NCI-H1436 treated with DMSO at 0.1 percent for 48 hours (cell line): ENCODE measurements around the gene LIN7C.
"Not testable (repeated sequence)": the region's sequence is repeated elsewhere in the genome, so short reads cannot be mapped to it uniquely, and the experiment has no call there.

Experiments used
- DNase-seq: peaks from one replicate; lab custom pipeline; 2025; lab: John Stamatoyannopoulos, UW

The LIN7C gene

DNA sequence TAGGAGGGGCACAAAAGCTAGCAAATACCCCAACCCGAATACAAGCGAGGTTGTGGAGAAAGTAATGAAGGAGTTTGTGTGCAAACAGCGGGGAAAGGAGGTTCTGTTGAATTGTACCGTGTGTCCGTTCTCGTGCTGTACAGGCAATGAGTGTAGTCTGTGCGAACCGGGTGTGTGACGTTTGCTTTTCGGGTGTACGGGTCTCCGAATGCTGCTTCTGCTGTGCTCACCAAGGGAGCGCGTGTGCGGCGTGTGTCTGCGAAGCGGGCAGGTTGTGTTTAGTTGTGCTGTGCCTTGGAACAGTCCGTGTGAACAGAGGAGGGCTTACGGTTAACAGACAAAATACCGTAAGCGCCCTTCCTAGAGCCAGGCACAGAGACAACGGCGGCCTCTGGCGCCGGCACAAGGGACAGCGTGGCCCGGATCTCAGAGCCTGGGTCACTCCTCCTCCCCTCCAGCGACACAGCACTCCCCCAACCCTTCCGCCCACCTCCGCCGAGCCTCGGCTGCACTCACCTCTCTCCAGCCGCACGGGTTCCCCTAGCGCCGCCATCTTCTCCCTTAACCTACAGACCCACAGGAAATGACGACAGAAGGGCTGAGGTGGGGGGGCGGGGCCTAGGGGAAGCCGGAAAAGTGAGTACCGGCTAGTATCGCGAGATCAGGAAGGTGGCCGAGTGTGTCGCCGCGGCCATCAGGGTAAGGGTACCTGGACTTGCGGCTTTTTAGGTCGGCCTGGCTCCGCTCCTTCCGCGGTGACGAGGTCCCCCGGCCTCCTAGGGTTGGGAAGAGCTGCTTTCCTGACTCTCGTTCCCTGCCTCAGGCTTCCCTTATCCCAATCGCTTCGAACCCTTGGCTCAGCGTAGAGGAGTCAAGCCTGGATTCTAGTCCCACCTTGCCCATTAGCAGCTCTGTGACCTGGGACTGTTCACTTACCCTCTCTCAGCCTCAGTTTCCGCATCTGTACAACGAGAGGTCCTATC, at the start of gene LIN7C:
TSS of gene LIN7C (minus strand) at position 570 of the 983 bp plus-strand sequence. CDS start at position 553, 17 bp downstream.
- DNase-seq, result peak; percentile 74

- DNase-seq, result no peak
Observed at GRCh38 chr11:27555264-27555663, 48.7 kb upstream of the LIN7C start.

DNA sequence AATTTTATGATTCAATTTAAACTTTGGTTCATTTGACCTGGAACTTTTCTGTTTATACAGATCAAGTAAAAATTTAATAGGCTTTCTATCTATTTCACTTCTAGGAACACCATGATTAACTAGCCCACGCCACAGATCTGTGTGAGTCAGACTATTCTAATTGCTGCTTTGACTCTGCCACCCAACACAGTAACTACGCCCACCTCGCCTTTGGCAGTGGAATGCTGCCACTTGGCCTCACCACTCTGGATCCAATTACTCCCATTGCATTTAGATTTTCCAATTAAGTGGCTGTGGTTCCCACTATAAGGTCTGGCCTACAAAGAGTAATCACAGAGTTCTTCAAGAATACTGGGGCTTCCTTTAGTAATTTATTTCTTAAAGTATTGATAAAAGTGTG, 46.6 kb upstream of the LIN7C start:
- no peak for DNase-seq

DNA sequence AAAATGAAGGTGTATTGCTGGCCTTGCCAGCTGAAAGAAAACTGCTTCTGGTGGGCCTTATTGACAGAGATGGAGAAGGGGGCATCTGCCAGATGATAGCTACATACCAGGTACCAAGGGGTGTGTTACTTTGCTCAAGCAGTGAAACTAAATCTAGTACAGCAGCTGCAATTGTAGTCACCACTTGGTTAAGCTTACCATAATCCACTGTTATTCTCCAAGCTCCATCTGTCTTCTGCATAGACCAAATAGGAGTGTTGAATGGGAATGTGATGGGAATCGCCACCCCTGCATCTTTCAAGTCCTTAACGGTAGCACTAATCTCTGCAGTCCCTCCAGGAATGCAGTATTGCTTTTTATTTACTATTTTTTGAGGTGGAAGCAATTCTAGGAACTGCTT, 45.8 kb upstream of the LIN7C start:
- no peak for DNase-seq

- no peak for DNase-seq
Observed at GRCh38 chr11:27551127-27551526, 44.6 kb upstream of the LIN7C start.

- no peak for DNase-seq
Observed at GRCh38 chr11:27545946-27546345, 39.4 kb upstream of the LIN7C start.

- no peak for DNase-seq
Observed at GRCh38 chr11:27545035-27545434, 38.5 kb upstream of the LIN7C start.

GRCh38 chr11:27541790-27542189, 35.2 kb upstream of the LIN7C start:
- no peak for DNase-seq

DNA sequence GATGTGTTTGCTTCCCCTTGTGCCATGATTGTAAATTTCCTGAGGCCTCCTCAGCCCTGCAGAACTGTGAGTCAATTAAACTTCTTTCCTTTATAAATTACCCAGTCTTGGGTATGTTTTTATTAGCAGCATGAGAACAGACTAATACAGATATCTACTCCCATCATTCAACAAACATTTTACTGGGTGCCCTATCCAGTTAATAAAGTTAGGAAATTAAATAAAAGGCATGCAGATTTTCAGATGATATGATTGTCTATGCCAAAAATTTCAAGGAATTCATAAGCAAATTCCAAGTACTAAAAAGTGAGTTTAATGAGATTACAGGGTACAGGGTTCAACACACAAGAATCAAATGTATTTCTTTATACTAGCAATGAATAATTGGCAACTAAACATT, 33.5 kb upstream of the LIN7C start:
- no peak for DNase-seq

- no peak for DNase-seq
Observed at GRCh38 chr11:27535103-27535502, 28.5 kb upstream of the LIN7C start.

- DNase-seq, result no peak
Observed at GRCh38 chr11:27532652-27533325, 26.2 kb upstream of the LIN7C start.

DNA sequence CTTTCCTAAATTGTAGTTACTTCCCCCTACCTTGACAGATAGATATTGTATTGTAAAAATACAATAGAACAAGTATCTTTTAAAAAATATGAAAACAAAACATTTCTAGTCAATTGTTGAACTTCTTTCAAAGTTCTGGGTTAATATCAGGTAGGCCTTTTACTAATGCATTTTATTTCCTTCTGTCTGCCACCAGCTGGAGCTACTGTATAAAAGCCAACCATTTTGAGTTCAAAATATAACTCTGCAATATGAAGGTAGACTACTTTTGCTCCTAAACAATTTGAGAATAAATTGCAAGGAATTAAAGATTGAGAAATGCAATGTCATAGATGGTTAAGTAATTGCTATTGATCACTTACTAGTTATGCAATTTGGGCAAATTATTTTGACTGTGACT, 22.1 kb upstream of the LIN7C start:
- no peak for DNase-seq

DNA sequence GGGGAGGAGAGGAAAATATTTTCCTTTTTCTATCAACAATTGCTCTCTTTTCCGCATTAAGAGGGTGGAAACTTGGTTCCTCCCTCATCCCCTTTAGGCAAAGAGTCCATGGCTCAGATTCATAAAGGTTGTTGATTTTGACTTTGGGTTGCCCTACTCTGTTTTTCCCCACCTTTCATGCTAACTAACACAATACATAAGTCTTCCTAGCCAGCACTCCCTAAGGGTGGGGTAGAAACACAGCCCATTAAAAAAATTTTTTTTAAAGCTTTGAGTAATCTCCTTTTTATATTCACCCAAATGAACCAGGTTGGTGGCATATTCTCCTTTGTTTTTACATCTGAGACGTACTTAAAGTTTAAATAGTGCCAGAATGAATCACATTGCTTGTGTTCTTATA, 20.0 kb upstream of the LIN7C start:
- no peak for DNase-seq

DNA sequence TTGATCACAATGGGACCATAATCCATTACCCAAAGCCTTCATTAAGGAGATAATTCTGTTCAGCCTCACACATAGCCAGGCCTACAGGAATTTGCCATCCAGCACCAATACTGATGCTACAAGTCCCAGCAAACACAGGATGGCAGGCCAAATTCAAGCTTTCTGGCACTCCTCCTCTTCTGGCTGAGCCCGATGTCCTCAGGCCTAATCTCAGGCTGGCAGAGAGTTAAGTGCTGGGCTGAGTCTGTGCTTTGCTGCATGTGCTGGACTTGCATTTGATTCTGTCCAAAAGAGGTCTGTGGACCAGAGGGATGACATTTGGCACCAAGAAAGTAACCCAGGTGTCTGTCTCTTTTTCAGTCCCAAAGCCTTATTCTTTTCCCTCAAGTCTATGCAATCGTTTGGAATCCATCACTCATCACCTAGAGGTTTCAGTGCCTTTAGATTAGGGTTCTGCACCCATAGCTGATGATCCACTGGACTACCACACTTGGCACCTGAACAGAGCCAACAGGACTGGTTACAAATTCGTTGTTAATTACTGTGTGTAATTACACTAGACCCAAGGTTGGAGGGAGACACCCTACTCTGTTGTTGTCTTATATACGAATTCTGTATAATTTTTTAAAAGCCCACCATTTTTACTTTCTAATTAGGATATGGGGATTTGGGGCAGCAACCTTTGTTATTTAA, 19.4 kb upstream of the LIN7C start:
- no peak for DNase-seq

- DNase-seq, result no peak
Observed at GRCh38 chr11:27524155-27524554, 17.6 kb upstream of the LIN7C start.

GRCh38 chr11:27520226-27520625, 13.7 kb upstream of the LIN7C start:
- DNase-seq, result no peak

GRCh38 chr11:27518518-27518917, 11.9 kb upstream of the LIN7C start:
- no peak for DNase-seq

DNA sequence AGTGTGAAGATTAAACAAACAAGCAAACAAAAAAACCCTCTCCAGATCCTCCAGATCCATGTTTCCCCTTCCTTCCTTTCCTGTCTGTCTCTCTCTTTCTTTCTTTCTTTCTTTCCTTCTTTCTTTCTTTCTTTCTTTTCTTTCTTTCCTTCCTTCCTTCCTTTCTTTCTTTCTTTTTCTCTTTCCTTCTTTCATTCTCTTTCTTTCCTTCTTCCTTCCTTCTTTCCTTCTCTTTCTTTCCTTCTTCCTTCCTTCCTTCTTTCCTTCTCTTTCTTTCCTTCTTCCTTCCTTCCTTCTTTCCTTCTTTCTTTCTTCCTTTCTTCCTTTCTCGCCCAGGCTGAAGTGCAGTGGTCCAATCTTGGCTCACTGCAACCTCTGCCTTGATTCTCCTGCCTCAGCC, 10.9 kb upstream of the LIN7C start:
- not testable (repeated sequence) for DNase-seq

- no peak for DNase-seq
Observed at GRCh38 chr11:27514558-27514957, 8.0 kb upstream of the LIN7C start.

- no peak for DNase-seq
Observed at GRCh38 chr11:27514076-27514475, 7.5 kb upstream of the LIN7C start.

GRCh38 chr11:27513389-27513788, 6.8 kb upstream of the LIN7C start:
- DNase-seq, result no peak

GRCh38 chr11:27512238-27512637, 5.7 kb upstream of the LIN7C start:
- no peak for DNase-seq

DNA sequence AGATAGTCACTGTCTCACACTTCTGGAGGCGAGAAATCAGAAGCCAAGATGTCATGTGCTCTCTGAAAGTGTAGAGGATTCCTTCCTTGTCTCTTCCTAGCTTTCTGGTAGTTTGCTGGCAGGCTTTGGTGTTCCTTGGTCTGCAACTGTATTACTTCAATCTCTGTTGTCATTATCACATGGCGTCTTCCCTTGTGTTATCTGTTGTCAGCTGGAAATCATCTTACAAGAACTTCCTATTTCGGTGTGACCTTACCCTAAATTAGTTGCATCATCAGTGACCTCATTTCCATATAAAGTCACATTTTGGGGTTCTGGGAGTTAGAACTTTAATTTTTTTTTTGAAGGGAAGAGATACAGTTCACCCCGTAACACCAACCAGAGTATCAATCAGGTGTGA, 3.3 kb upstream of the LIN7C start:
- DNase-seq, result no peak
